Tibial artery (tissue), 4 donors: ENCODE measurements around the gene DPF3.

ENCODE experiments used
- DNase-seq, 2 donors: peaks; one replicate each; pipeline ENCODE4 v3.0.0-alpha.2; 2019
- H3K27ac ChIP-seq, 2 donors: fragments of 200-600 bp; sonication (generic) in 1 of 2; 1 replicate in 1 of 2; 2 replicates in 1 of 2; pipeline ENCODE4 v1.5.1; 2018 to 2019; ENCODE audit warnings: mild to moderate bottlenecking in 1 of 2
- H3K27me3 ChIP-seq, 2 donors: fragments of 200-600 bp; sonication (generic) in 1 of 2; one replicate each; pipeline versions ENCODE4 v1.5.1 to v1.6.0; 2016 to 2019
- H3K36me3 ChIP-seq, 3 donors: fragments of 200-600 bp; sonication (generic) in 2 of 3; one replicate each; pipeline ENCODE4 v1.5.1; 2016 to 2019; ENCODE audit warnings: mild to moderate bottlenecking in 2 of 3
- H3K4me1 ChIP-seq, 4 donors: fragments of 200-600 bp; sonication (generic) in 2 of 4; 1 replicate in 3 of 4; 2 replicates in 1 of 4; pipeline ENCODE4 v1.5.1; 2016 to 2019
- H3K4me3 ChIP-seq, 2 donors: fragments of 200-600 bp; sonication (generic) in 1 of 2; 1 replicate in 1 of 2; 2 replicates in 1 of 2; pipeline ENCODE4 v1.5.1; 2018 to 2019; ENCODE audit warnings: mild to moderate bottlenecking in 2 of 2
- H3K9me3 ChIP-seq, 3 donors: fragments of 200-600 bp; sonication (generic) in 1 of 3; one replicate each; pipeline ENCODE4 v1.5.1; 2016 to 2019
- intact Hi-C: fragments of 100-400 bp; cut with DNase I; formaldehyde crosslinking; loops from one replicate; pipeline ENCODE4 v1.15.0; 2023; ENCODE audit warnings: low total_unique reads
- TF ChIP-seq, protein P1 (sequence below), 2 experiments: fragments of 200-600 bp in 1 of 2; fragments of 450-650 bp in 1 of 2; IDR thresholded peaks; one replicate each; pipeline ENCODE4 v1.5.1; 2017 to 2019; ENCODE audit warnings: antibody characterized with exemption in 2 of 2, mild to moderate bottlenecking in 1 of 2, moderate library complexity in 1 of 2

Gene DPF3

GRCh38 chr14:72883961-72884360, 9.9 kb downstream of the DPF3 start:
- intact Hi-C loops = no loop called here
- H3K27ac ChIP-seq = no peak overlapping the region
- no peak overlapping the region for H3K4me3 ChIP-seq
- no peaks in the 10 kb centered on the region for H3K9me3 ChIP-seq
- H3K36me3 ChIP-seq = no peaks in the 10 kb centered on the region
- DNase-seq = no peak
- H3K27me3 ChIP-seq = no peaks in the 10 kb centered on the region
- TF ChIP-seq, protein P1, sequence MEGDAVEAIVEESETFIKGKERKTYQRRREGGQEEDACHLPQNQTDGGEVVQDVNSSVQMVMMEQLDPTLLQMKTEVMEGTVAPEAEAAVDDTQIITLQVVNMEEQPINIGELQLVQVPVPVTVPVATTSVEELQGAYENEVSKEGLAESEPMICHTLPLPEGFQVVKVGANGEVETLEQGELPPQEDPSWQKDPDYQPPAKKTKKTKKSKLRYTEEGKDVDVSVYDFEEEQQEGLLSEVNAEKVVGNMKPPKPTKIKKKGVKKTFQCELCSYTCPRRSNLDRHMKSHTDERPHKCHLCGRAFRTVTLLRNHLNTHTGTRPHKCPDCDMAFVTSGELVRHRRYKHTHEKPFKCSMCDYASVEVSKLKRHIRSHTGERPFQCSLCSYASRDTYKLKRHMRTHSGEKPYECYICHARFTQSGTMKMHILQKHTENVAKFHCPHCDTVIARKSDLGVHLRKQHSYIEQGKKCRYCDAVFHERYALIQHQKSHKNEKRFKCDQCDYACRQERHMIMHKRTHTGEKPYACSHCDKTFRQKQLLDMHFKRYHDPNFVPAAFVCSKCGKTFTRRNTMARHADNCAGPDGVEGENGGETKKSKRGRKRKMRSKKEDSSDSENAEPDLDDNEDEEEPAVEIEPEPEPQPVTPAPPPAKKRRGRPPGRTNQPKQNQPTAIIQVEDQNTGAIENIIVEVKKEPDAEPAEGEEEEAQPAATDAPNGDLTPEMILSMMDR (IDR thresholded peaks at IDR 0.05) = no peak
- H3K4me1 ChIP-seq = no peaks in the 10 kb centered on the region

GRCh38 chr14:72883109-72883508, 10.8 kb downstream of the DPF3 start:
- Histone ChIP-seq H3K27ac (no peak overlapping the region), H3K4me1 (no peaks in the 10 kb centered on the region), H3K27me3 (no peaks in the 10 kb centered on the region), H3K36me3 (no peaks in the 10 kb centered on the region), H3K4me3 (no peak overlapping the region), H3K9me3 (no peaks in the 10 kb centered on the region)
- TF ChIP-seq, protein P1 (IDR thresholded peaks at IDR 0.05) = no peak
- DNase-seq = no peak
- intact Hi-C loops = no loop called here

DNA sequence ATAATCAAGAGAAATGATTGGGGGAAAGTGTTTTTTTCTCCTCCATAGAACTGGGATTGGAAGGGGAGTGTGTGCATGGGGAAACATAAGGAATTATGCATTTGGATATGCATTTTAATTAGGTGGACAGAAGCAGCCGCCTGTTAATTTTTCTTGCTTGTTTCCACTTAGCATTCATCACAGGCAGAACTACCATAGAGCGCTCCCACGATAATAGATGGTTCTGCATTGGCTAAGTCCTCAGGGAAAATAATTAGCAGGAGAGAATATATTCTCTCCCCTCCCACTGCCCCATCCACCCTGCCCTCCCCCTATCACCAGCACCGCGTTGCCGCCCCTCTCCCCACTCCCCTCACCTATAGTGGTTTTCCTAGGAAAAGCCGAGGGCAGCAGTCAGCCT, 11.4 kb downstream of the DPF3 start:
- DNase-seq = no peak
- Histone ChIP-seq H3K9me3 (no peaks in the 10 kb centered on the region), H3K27ac (no peak overlapping the region), H3K36me3 (no peaks in the 10 kb centered on the region), H3K4me1 (no peaks in the 10 kb centered on the region), H3K4me3 (no peak overlapping the region), H3K27me3 (no peaks in the 10 kb centered on the region)
- TF ChIP-seq, protein P1 (IDR thresholded peaks at IDR 0.05) = no peak
- intact Hi-C loops = no loop called here

DNA sequence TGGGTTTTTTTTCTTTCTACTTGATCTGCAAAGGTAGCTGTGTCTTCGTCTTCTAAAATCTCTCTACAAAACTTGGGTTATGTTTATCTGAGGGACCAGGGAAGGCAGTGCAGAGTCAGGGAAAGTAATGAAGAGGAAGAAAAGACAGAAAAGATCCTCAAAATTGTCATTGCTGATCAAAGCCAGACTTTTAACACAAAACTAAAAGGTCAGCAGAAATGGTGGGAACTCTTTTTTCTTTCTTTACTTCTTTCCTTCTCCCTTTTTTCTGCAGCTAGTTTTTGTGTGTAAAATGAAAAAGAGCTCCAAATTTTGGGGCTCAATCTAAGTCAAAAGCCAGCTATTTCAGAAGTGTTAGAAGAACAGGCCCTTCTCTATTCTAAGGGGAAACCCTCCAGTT, 11.9 kb downstream of the DPF3 start:
- DNase-seq = no peak
- TF ChIP-seq, protein P1 (IDR thresholded peaks at IDR 0.05) = no peak
- intact Hi-C loops = no loop called here

GRCh38 chr14:72881543-72881942, 12.4 kb downstream of the DPF3 start:
- no peaks in the 10 kb centered on the region for H3K27me3 ChIP-seq
- H3K27ac ChIP-seq = no peak overlapping the region
- no peak for DNase-seq
- H3K4me3 ChIP-seq = no peak overlapping the region
- intact Hi-C loops = no loop called here
- no peaks in the 10 kb centered on the region for H3K4me1 ChIP-seq
- TF ChIP-seq, protein P1 (IDR thresholded peaks at IDR 0.05) = no peak
- no peaks in the 10 kb centered on the region for H3K9me3 ChIP-seq
- no peaks in the 10 kb centered on the region for H3K36me3 ChIP-seq

More for the DNA sequence above, 11.9 kb downstream of the DPF3 start:
- Histone ChIP-seq H3K27ac (no peak overlapping the region), H3K36me3 (no peaks in the 10 kb centered on the region), H3K4me1 (no peaks in the 10 kb centered on the region), H3K27me3 (no peaks in the 10 kb centered on the region), H3K4me3 (no peak overlapping the region), H3K9me3 (no peaks in the 10 kb centered on the region)

DNA sequence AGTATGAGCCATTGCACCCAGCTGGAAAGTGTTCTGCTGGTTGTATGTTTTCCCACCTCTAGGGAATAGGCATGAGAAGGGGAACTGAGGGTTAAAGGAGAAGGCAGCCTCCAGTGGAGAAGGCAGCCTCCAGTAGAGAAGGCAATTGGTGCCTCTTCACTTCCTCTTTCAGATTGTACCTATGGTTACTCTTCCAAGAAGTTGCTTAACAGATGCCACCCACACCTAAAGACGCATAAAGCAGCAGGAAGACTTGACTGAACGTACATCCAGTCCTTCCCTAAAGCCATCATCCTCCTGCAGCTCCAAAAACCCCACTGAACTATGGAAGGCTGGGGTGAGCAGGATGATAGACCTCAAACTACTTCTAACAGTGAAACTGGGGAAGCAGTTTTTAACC, 13.1 kb downstream of the DPF3 start:
- Histone ChIP-seq H3K4me3 (no peak overlapping the region), H3K27me3 (no peaks in the 10 kb centered on the region), H3K36me3 (no peaks in the 10 kb centered on the region), H3K9me3 (no peaks in the 10 kb centered on the region), H3K4me1 (no peaks in the 10 kb centered on the region), H3K27ac (no peak overlapping the region)
- no peak for DNase-seq
- TF ChIP-seq, protein P1 (IDR thresholded peaks at IDR 0.05) = no peak
- intact Hi-C loops = no loop called here
